ENCODE results near the gene ALDOA. TPM values are rescaled to one million over a fixed set of nuclear protein-coding genes. Genes with fewer than 3 reads are reported as not detected.

ALDOA gene
- total and polyA plus RNA-seq, 9 of the 15 experiments (the other 6 are each of a cell fraction or from before 2014, with no cell fraction given) = 311 to 2,224 (median 1,293) TPM

GRCh38 chr16:30091474-30092372, 26.2 kb downstream of the ALDOA start, which contains the start of gene TBX6 (continued):
- TF ChIP-seq JUN (IDR thresholded peaks at IDR 0.05; ENCODE audit: borderline replicate concordance, low read depth, low read length) = peak; percentile 48; the same call in 1 of the 2 replicates
- TF ChIP-seq JUN (CRISPR knock-in tag; IDR thresholded peaks at IDR 0.05; ENCODE audit: borderline replicate concordance) = no peak
- peak; percentile 100 for TF ChIP-seq ZNF143 (CRISPR knock-in tag; IDR thresholded peaks at IDR 0.05)
- peak; percentile 89 for TF ChIP-seq RB1 (IDR thresholded peaks at IDR 0.05; ENCODE audit: low read depth)
- TF ChIP-seq GTF2E2 (tag; IDR thresholded peaks at IDR 0.05) = peak; percentile 18; the same call in 1 of the 2 replicates
- peak; percentile 48; the same call in 1 of the 2 replicates for TF ChIP-seq SMAD4 (CRISPR knock-in tag; conservative IDR thresholded peaks at IDR 0.05)
- TF ChIP-seq, protein P1, sequence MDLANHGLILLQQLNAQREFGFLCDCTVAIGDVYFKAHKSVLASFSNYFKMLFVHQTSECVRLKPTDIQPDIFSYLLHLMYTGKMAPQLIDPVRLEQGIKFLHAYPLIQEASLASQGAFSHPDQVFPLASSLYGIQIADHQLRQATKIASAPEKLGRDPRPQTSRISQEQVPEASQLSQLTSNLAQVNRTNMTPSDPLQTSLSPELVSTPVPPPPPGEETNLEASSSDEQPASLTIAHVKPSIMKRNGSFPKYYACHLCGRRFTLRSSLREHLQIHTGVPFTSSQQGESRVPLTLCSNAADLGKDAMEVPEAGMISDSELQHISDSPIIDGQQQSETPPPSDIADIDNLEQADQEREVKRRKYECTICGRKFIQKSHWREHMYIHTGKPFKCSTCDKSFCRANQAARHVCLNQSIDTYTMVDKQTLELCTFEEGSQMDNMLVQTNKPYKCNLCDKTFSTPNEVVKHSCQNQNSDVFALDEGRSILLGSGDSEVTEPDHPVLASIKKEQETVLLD (IDR thresholded peaks at IDR 0.05) = no peak; the same call in 1 of the 2 replicates
- peak; percentile 6 for TF ChIP-seq PHF20 (IDR thresholded peaks at IDR 0.05; ENCODE audit: partially characterized antibody)
- peak; percentile 90 for TF ChIP-seq RBFOX2 (IDR thresholded peaks at IDR 0.05; ENCODE audit: low read depth, low read length)
- TF ChIP-seq, protein P2, sequence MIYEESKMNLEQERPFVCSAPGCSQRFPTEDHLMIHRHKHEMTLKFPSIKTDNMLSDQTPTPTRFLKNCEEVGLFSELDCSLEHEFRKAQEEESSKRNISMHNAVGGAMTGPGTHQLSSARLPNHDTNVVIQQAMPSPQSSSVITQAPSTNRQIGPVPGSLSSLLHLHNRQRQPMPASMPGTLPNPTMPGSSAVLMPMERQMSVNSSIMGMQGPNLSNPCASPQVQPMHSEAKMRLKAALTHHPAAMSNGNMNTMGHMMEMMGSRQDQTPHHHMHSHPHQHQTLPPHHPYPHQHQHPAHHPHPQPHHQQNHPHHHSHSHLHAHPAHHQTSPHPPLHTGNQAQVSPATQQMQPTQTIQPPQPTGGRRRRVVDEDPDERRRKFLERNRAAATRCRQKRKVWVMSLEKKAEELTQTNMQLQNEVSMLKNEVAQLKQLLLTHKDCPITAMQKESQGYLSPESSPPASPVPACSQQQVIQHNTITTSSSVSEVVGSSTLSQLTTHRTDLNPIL (CRISPR knock-in tag; IDR thresholded peaks at IDR 0.05) = no peak
- TF ChIP-seq POLR2B (IDR thresholded peaks at IDR 0.05; ENCODE audit: low read depth, partially characterized antibody) = peak; percentile 65
- peak; percentile 37; the same call in 1 of the 2 replicates for TF ChIP-seq CHD2 (IDR thresholded peaks at IDR 0.05; ENCODE audit: low read depth, low read length)
- no peak for TF ChIP-seq SIN3B (IDR thresholded peaks at IDR 0.05; ENCODE audit: low read depth)
- TF ChIP-seq TRIM24 (IDR thresholded peaks at IDR 0.05) = peak in 1 of 2 experiments; percentile 59; a peak in 1 of 4 replicates
- peak; percentile 91 for TF ChIP-seq POLR2G (IDR thresholded peaks at IDR 0.05; ENCODE audit: low read depth, low read length)
- TF ChIP-seq CCNT2 (IDR thresholded peaks at IDR 0.05; ENCODE audit: borderline replicate concordance, extremely low read depth, insufficient read length, low read depth, low read length) = peak; percentile 88
- peak; percentile 54; the same call in 1 of the 2 replicates for TF ChIP-seq NCOA1 (IDR thresholded peaks at IDR 0.05; ENCODE audit: low read depth)
- TF ChIP-seq TAF1 (IDR thresholded peaks at IDR 0.05; ENCODE audit: control insufficient read depth, extremely low read depth, insufficient read depth, low read length, severe bottlenecking) = peak; percentile 58
- peak; percentile 60; the same call in 1 of the 2 replicates for TF ChIP-seq JUND (IDR thresholded peaks at IDR 0.05; ENCODE audit: borderline replicate concordance, low read depth, low read length)
- TF ChIP-seq JUND (tag; IDR thresholded peaks at IDR 0.05; ENCODE audit: borderline replicate concordance, low read depth, low read length) = no peak; the same call in 2 of the 3 replicates
- peak; percentile 3 to 71; a peak in 3 of 4 replicates for TF ChIP-seq MNT (conservative IDR thresholded peaks at IDR 0.05)
- TF ChIP-seq ZFP36 (IDR thresholded peaks at IDR 0.05; ENCODE audit: low read depth, low read length, partially characterized antibody) = peak; percentile 43

All from K562 (cell line).